Pancreas (tissue), 10 donors: ENCODE results near the gene UQCC2. TPM values are rescaled to one million over a fixed set of nuclear protein-coding genes. Genes with fewer than 3 reads are reported as not detected.

ENCODE experiments used
- ATAC-seq, 4 donors: fragments of 200-7000 bp; cut with Tn5 transposase; one replicate each; pipeline versions ENCODE4 v1.8.0 to v1.9.1; 2020; ENCODE audit warnings: mild to moderate bottlenecking in 4 of 4, moderate library complexity in 4 of 4
- DNase-seq, 6 donors: peaks; one replicate each; pipeline ENCODE4 v3.0.0-alpha.2; 2020
- FAIRE-seq: peaks from 2 replicates; lab custom pipeline; 2012; peaks lifted over from hg19 to GRCh38; lab: Jason Lieb, UNC
- H3K27ac ChIP-seq, 4 donors: fragments of 200-600 bp; sonication (generic); 1 replicate in 3 of 4; 2 replicates in 1 of 4; pipeline versions ENCODE4 v1.5.0 to v1.8.0; 2020
- H3K27me3 ChIP-seq, 4 donors: fragments of 200-600 bp; one replicate each; pipeline ENCODE4 v1.8.0; 2021
- H3K36me3 ChIP-seq, 3 donors: fragments of 200-600 bp; sonication (generic) in 1 of 3; one replicate each; pipeline versions ENCODE4 v1.5.0 to v1.8.0; 2020 to 2021
- H3K4me1 ChIP-seq, 3 donors: fragments of 200-600 bp; one replicate each; pipeline ENCODE4 v1.8.0; 2021
- H3K4me3 ChIP-seq, 4 donors: fragments of 200-600 bp; sonication (generic) in 2 of 4; one replicate each; pipeline versions ENCODE4 v1.5.0 to v1.8.0; 2020 to 2021
- H3K9me3 ChIP-seq, 4 donors: fragments of 200-600 bp; one replicate each; pipeline ENCODE4 v1.8.0; 2021
- CTCF ChIP-seq, 4 donors: fragments of 200-600 bp; sonication (generic) in 3 of 4; IDR thresholded peaks; one replicate each; pipeline versions ENCODE4 v1.5.0 to v1.8.0; 2021; ENCODE audit warnings: antibody characterized with exemption in 4 of 4
- WGBS, 2 donors: extraction: QIAGEN DNeasy Blood & Tissue Kit; methylation state at CpG; one replicate each; pipeline ENCODE4 v1.1.7; 2013; 5-methylcytosine and 5-hydroxymethylcytosine counted together
- intact Hi-C, 3 donors: fragments of 100-400 bp; cut with DNase I; formaldehyde crosslinking; loops; one replicate each; pipeline versions ENCODE4 v1.11.1 to v1.14.2; 2022
- polyA plus RNA-seq, 2 donors: library from polyadenylated mRNA; stranded (reverse); fragments of 200-250 nt; gene quantifications; one replicate each; pipeline ENCODE4 v1.2.3, GENCODE V29; 2013
- total RNA-seq, 6 donors: library from RNA; stranded (reverse); fragmentation: NEBNext Ultra II Directional in 4 of 6; extraction: Animal tissue kit (Norgen Biotek cat#: 25700) in 4 of 6; gene quantifications; one replicate each; pipeline versions ENCODE4 v1.2.1 to v1.2.4, GENCODE V29; 2021 to 2023
- donor health status: healthy with polysubstance abuse.
- donor health status: DM: no; HTN: no; CAD: no; lungs with moderate emphysema.
- donor health status: DM: no; HTN: no; CAD: no.
- donor health status: control.
- donor health status: control.
- donor health status: Bipolar disorder and iron deficiency.
- donor health status: DM: yes; HTN: yes; CAD: no.
- donor health status: DM: no; HTN: no; CAD: no.
- donor health status: DM: no; HTN: no; CAD: no.
- donor health status: DM: yes; HTN: yes; CAD: no.

The UQCC2 gene
- total and polyA plus RNA-seq, 8 donors, result 13.9 to 58.9 (median 28.6) TPM

DNA sequence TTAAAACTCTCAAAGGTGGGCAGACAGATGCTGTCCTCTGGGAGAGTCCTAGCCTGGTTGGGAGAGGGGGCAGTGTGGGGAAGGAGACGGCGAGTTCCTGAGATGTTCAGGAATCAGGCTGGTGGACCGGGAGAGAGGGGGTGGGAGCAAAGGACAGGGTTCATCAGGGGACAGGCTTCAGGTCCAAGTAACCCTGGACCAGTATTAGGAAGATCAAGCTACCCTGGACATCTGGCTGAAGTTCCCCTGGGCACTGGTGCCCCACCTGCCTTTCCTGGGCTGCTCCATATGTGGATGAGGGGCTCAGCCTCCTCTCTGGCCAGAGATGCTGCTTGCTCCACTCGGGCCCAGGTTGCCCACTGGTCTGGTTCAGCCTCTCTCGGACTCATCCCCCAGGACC is 36.3 kb upstream of the UQCC2 start:
- H3K36me3 ChIP-seq, result no peaks in the 10 kb centered on the region
- H3K4me3 ChIP-seq, result no peak overlapping the region
- no peak overlapping the region for H3K27ac ChIP-seq
- WGBS, 2 donors, result 77 to 89% methylated on average over 5 of the region's 5 CpGs
- no peaks in the 10 kb centered on the region for H3K27me3 ChIP-seq
- no peak for TF ChIP-seq CTCF (IDR thresholded peaks at IDR 0.05)
- no peak for DNase-seq
- intact Hi-C loops, result no loop called here
- peaks cover 0 to 7% (median 5%) of the 10 kb centered on the region in 3 donors for H3K4me1 ChIP-seq
- H3K9me3 ChIP-seq, result no peaks in the 10 kb centered on the region
- ATAC-seq, result no peak
- no peak for FAIRE-seq

- ATAC-seq, result peak in 1 of 4 donors; percentile 22
- intact Hi-C loops, result no loop called here
- Histone ChIP-seq H3K36me3 (no peaks in the 10 kb centered on the region), H3K4me3 (no peak within 1 kb of the TSS), H3K27ac (no peak within 1 kb of the TSS), H3K4me1 (peaks cover 0 to 7% (median 5%) of the 10 kb centered on the region in 3 donors), H3K27me3 (no peaks in the 10 kb centered on the region), H3K9me3 (no peaks in the 10 kb centered on the region)
- DNase-seq, result peak in 1 of 6 donors; percentile 71
- no peak for FAIRE-seq
- 59 to 65% methylated on average over 10 of the region's 10 CpGs for WGBS, 2 donors
- TF ChIP-seq CTCF (IDR thresholded peaks at IDR 0.05), result no peak
These were observed 35.2 kb upstream of the UQCC2 start, which contains the start of gene IP6K3 for GRCh38 chr6:33746651-33747100. Gene IP6K3 (minus strand): TSS chr6:33746905. CDS start chr6:33735476, 11,429 bp downstream.

- no peak for TF ChIP-seq CTCF (IDR thresholded peaks at IDR 0.05)
- peak in 1 of 4 donors; percentile 22 for ATAC-seq
- intact Hi-C loops, result no loop called here
- Histone ChIP-seq H3K27me3 (no peaks in the 10 kb centered on the region), H3K27ac (no peak overlapping the region), H3K4me1 (peaks cover 0 to 7% (median 5%) of the 10 kb centered on the region in 3 donors), H3K9me3 (no peaks in the 10 kb centered on the region), H3K36me3 (no peaks in the 10 kb centered on the region), H3K4me3 (no peak overlapping the region)
- peak in 2 of 6 donors; percentile 54 to 57 for DNase-seq
- 46 to 47% methylated on average over 12 to 14 of the region's 14 CpGs for WGBS, 2 donors
- FAIRE-seq, result no peak
These were observed 34.6 kb upstream of the UQCC2 start for GRCh38 chr6:33746036-33746600.

- no peaks in the 10 kb centered on the region for H3K36me3 ChIP-seq
- no peak overlapping the region for H3K4me3 ChIP-seq
- TF ChIP-seq CTCF (IDR thresholded peaks at IDR 0.05), result no peak
- intact Hi-C loops, result no loop called here
- H3K27ac ChIP-seq, result no peak overlapping the region
- 79 to 81% methylated on average over 7 of the region's 7 CpGs for WGBS, 2 donors
- DNase-seq (peak in 1 of 6 donors; percentile 5), FAIRE-seq (no peak), ATAC-seq (no peak)
- H3K4me1 ChIP-seq, result peaks cover 0 to 8% (median 8%) of the 10 kb centered on the region in 3 donors
- H3K9me3 ChIP-seq, result no peaks in the 10 kb centered on the region
- no peaks in the 10 kb centered on the region for H3K27me3 ChIP-seq
These were observed 34.0 kb upstream of the UQCC2 start for GRCh38 chr6:33745548-33745947.

- Histone ChIP-seq H3K27me3 (no peaks in the 10 kb centered on the region), H3K4me3 (no peak overlapping the region), H3K27ac (peak overlapping the region in 1 of 4 donors; percentile 45), H3K4me1 (peaks cover 0 to 14% (median 13%) of the 10 kb centered on the region in 3 donors), H3K9me3 (no peaks in the 10 kb centered on the region), H3K36me3 (no peaks in the 10 kb centered on the region)
- no peak for TF ChIP-seq CTCF (IDR thresholded peaks at IDR 0.05)
- peak in 1 of 6 donors; percentile 54 for DNase-seq
- 76 to 79% methylated on average over 13 of the region's 13 CpGs for WGBS, 2 donors
- FAIRE-seq, result no peak
- intact Hi-C loops, result no loop called here
- no peak for ATAC-seq
These were observed 33.5 kb upstream of the UQCC2 start for GRCh38 chr6:33744895-33745546.
